ENCODE measurements around the gene CLDN5. TPM values are rescaled to one million over a fixed set of nuclear protein-coding genes. Genes with fewer than 3 reads are reported as not detected.
A peak's percentile ranks its signal among the peaks of the same experiment; 100 is the strongest.

CLDN5 gene
- total RNA-seq, 2 experiments from 2014 or later = not detected

GRCh38 chr22:19488884-19489843 is 35.0 kb downstream of the CLDN5 start:
- no peak for DNase-seq (ENCODE audit: low spot score)
- ChIA-PET CTCF (ENCODE audit: unreplicated experiment) (no interaction called here), POLR2A (no interaction called here)
- no peaks in the 10 kb centered on the region for H3K9me3 ChIP-seq (ENCODE audit: low read length)
- TF ChIP-seq EZH2phosphoT487 (IDR thresholded peaks at IDR 0.05; ENCODE audit: borderline replicate concordance, low read depth, low read length) (no peak), CTCF (conservative IDR thresholded peaks at IDR 0.05; ENCODE audit: low read length) (0 out of 2 replicates have a peak, but pooled peaks have one; percentile 32)
- BruUV-seq (replicated peaks) = no TSS peak
- H4K20me1 ChIP-seq (ENCODE audit: insufficient read depth, low read length) = peaks cover 9% of the 10 kb centered on the region; the same call in 1 of the 2 replicates
- peaks cover 7% of the 10 kb centered on the region; the same call in 1 of the 2 replicates for H3K79me2 ChIP-seq (ENCODE audit: insufficient read depth, low read depth, low read length)
- H3K4me1 ChIP-seq (ENCODE audit: insufficient read depth, low read length, poor library complexity, severe bottlenecking) = no peaks in the 10 kb centered on the region
- no peak overlapping the region for H3K27ac ChIP-seq (ENCODE audit: low read depth, low read length, poor library complexity, severe bottlenecking)
- no peak overlapping the region for H3K4me3 ChIP-seq (ENCODE audit: low read depth, low read length, poor library complexity, severe bottlenecking)
- no peaks in the 10 kb centered on the region for H3K9me2 ChIP-seq (ENCODE audit: insufficient read depth, low read length)
- intact Hi-C loops (cut with micrococcal nuclease; ENCODE audit: unreplicated experiment) = no loop called here
- no peak overlapping the region for H2AFZ ChIP-seq (ENCODE audit: low read length)
- H3K4me2 ChIP-seq (ENCODE audit: low read length) = no peak overlapping the region
- peaks cover 89% of the 10 kb centered on the region for H3K36me3 ChIP-seq (ENCODE audit: insufficient read depth, low read length)

- Histone ChIP-seq H3K27ac (ENCODE audit: low read depth, low read length, poor library complexity, severe bottlenecking) (no peak overlapping the region), H3K9me2 (ENCODE audit: insufficient read depth, low read length) (no peaks in the 10 kb centered on the region), H3K9me3 (ENCODE audit: low read length) (no peaks in the 10 kb centered on the region), H4K20me1 (ENCODE audit: insufficient read depth, low read length) (peaks cover 9% of the 10 kb centered on the region; the same call in 1 of the 2 replicates), H3K79me2 (ENCODE audit: insufficient read depth, low read depth, low read length) (peaks cover 7% of the 10 kb centered on the region; the same call in 1 of the 2 replicates), H3K4me1 (ENCODE audit: insufficient read depth, low read length, poor library complexity, severe bottlenecking) (no peaks in the 10 kb centered on the region), H3K4me3 (ENCODE audit: low read depth, low read length, poor library complexity, severe bottlenecking) (no peak overlapping the region), H2AFZ (ENCODE audit: low read length) (no peak overlapping the region), H3K4me2 (ENCODE audit: low read length) (no peak overlapping the region), H3K36me3 (ENCODE audit: insufficient read depth, low read length) (peaks cover 89% of the 10 kb centered on the region)
- no peak for DNase-seq (ENCODE audit: low spot score)
- TF ChIP-seq CTCF (conservative IDR thresholded peaks at IDR 0.05; ENCODE audit: low read length) (no peak), EZH2phosphoT487 (IDR thresholded peaks at IDR 0.05; ENCODE audit: borderline replicate concordance, low read depth, low read length) (no peak)
- TSS peak; percentile 21 for BruUV-seq (replicated peaks)
- CTCF ChIA-PET (ENCODE audit: unreplicated experiment) = no interaction called here
- intact Hi-C loops (cut with micrococcal nuclease; ENCODE audit: unreplicated experiment) = no loop called here
- POLR2A ChIA-PET = interaction anchor here (0.6 kb wide), 1 partner anchor 18 kb away, joined by 3 read pairs; no protein-coding TSS in a partner anchor
These were observed 35.9 kb downstream of the CLDN5 start for GRCh38 chr22:19488285-19488684.

Data from OCI-LY7 (cell line).